NCI-H82 treated with DMSO at 0.1 percent for 48 hours (cell line): Measurements from ENCODE around the gene NCOA7.
"Not testable (repeated sequence)": the region's sequence is repeated elsewhere in the genome, so short reads cannot be mapped to it uniquely, and the experiment has no call there.

Experiments
- DNase-seq: peaks from one replicate; lab custom pipeline; 2025; ENCODE audit not compliant: unreplicated experiment; lab: John Stamatoyannopoulos, UW

The NCOA7 gene

DNA sequence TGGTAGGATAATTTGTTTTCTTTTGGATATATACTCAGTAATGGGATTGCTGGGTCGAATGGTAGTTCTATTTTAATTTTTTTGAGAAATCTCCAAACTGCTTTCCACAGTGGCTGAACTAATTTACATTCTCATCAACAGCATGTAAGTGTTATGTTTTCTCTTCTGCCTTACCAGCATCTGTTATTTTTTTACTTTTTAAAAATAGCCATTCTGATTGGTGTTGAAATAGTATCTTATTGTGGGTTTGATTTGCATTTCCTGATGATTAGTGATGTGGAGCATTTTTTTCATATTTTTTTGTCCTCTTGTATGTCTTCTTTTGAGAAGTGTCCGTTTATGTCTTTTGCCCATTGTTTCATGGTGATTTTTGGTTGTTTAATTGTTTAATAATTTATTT is 177.7 kb downstream of the NCOA7 start:
- DNase-seq, result no peak

DNA sequence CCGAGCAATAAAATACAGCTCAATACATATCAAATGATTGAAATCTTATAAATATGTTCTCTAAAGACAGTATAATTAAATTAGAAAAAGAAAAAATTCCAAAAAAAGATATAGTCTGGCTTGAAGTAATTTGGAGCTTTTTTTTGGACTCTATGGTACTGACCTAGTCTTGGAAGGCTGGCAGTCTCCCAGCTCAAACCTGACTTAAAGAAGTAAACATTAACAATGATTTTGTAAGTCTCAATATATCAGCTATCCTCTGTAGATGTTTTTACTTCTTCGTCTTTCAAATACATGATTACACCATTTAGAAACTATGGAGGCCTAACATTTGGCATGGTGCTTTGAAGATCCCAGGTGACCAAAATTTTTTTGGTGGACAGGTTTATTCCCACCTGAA is 180.0 kb downstream of the NCOA7 start:
- no peak for DNase-seq

DNA sequence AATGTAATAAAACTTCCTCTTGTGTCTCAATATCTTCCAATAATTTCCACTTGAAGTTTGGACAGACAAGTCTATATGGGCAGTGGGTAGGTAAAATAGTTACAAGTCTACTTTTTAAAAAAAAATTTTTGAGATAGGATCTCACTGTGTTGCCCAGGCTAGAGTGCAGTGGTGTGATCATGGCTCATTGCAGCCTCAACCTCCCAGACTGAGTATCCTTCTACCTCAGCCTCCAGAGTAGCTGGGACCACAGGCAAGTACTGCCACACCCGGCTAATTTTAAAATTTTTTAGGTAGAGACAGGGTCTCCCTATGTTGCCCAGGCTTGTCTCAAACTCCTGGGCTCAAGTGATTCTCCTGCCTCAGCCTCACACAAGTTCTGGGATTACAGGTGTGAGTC is 181.7 kb downstream of the NCOA7 start:
- not testable (repeated sequence) for DNase-seq

DNA sequence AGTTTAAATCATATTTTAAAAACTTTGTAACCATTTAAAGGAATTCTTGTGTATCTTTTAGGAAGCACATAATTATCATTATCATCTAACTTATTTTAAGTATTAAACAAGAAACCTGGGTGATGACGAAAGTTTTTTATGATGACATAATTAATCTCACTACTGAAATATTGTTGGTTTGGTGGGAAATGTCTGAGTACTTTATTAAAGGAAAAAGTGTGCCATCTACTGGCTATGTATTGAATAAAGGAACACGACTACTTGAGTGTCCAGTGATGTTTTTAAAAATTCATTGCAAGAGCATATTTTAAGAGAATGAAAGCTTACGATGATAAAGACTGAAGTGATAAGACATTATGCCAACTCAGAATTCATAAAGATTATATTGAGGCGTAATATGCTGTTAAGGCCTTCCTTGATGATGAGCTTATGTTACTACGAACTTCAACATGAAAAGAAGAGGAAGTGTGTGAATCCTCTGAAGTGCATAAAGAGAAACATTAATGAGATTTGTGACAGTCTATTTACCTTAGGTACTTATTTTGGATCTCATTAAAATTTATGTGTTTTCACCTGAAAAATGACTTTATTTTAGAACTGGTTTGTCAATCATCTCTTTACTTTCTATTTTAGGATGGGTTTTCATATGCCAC is 183.6 kb downstream of the NCOA7 start:
- peak; percentile 25 for DNase-seq

DNA sequence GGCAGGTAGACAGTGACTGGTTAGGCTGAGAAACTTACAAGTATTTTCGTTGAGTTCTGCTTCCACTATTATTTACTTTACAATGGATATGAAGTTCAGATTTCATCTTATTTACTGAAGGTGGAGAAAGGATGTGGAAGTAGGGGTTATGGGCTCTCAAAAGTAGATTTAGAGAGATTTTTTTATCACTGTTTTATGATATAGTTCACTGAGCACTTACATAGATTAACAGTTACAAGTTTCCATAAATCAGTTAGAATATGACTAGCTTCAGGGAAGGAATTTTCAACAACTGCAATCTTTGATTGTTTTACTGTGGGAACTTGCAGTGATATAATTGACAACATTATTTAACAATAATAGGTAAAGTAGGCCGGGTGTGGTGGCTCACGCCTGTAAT is 188.3 kb downstream of the NCOA7 start:
- DNase-seq, result no peak
